Measurements from ENCODE around the gene CPLANE2.

CPLANE2 gene

DNA sequence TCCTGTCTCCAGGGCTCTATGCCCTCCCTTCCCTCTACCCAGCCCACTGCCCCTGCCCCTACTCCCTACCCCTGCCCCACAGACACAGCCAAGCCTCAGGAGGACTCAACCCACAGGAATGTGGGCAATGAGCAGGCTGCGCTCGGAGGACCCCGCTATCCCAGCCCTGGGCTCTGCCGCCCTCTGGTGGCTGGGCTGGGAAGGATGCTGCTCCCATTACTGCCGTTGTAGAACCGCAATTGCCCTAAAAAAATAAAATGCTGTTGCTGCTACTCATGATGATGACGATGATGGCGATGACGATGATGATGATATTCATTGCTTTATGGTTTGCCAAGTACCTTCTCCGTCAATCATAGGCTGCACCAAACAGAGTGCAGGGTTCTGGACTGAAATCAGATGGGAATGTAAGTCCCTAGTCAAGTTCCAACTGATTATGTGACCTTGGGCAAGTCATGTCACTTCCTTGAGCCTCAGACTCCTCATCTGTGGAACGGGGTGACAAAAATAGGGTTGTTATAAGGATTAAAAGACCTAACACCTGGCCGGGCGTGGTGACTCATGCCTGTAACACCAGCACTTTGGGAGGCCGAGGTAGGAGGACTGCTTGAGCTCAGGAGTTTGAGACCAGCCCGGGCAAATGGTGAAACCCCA lies 49.1 kb downstream of the CPLANE2 start:
- DNase-seq: peak; percentile 92

DNA sequence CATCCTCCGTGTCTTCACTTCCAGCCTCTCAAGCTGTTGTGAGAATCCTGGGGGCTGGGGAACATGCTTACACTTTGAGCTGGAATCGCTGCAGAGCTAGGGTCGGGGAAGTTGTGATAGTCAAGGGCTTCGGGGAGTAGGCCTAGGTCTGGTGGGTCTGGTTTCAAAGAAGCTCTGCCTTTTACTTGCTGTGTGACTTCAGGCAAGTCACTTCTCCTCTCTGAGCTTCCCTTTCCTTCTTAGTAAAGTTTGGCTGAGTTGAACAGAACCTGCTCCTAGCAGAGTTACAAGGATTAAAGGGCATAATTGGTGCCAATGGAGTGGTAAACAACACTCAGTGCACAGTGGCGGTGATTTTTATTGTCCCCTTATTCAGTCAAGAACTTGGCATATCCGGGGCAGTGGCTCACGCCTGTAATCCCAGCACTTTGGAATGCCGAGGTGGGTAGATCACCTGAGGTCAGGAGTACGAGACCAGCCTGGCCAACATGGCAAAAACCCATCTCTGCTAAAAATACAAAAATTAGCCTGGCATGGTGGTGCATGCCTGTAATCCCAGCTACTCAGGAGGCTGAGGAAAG lies 50.2 kb downstream of the CPLANE2 start:
- DNase-seq: no peak

DNA sequence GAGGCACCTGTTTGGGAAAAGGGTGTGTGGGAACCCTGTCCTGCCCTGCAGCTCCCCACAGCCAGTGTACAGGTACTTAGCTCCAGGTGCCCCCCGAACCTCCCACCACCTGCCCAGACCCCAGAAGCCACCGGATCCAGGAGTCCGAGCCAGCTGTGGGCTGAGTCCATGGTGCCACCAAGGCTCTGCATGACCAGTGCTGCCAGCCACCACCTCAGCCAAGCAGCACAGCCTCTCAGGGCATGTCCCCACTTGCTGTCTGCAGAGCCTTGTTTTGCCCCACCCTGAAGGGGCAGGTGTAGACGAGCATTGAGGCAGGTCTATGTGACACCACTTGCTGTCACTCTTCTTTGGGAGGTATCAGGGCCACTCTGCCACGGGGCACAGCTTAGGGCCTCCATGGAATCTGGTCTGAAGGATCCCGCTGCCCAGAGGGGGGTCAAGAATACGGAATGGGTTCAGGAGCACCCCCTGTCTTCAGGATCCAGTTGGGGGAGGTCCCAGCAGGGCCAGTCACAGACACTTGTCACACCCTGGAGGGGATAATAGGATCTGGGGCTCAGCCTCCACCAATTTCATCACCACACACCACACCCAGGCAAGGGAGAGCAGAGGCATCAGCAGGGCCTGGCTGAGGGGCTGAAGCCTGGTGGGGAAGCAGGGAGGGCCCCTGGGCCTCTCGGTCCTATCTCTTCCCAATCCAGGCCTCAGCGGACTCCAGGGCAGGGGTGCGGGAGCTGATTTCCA lies 52.3 kb downstream of the CPLANE2 start:
- DNase-seq: no peak

DNA sequence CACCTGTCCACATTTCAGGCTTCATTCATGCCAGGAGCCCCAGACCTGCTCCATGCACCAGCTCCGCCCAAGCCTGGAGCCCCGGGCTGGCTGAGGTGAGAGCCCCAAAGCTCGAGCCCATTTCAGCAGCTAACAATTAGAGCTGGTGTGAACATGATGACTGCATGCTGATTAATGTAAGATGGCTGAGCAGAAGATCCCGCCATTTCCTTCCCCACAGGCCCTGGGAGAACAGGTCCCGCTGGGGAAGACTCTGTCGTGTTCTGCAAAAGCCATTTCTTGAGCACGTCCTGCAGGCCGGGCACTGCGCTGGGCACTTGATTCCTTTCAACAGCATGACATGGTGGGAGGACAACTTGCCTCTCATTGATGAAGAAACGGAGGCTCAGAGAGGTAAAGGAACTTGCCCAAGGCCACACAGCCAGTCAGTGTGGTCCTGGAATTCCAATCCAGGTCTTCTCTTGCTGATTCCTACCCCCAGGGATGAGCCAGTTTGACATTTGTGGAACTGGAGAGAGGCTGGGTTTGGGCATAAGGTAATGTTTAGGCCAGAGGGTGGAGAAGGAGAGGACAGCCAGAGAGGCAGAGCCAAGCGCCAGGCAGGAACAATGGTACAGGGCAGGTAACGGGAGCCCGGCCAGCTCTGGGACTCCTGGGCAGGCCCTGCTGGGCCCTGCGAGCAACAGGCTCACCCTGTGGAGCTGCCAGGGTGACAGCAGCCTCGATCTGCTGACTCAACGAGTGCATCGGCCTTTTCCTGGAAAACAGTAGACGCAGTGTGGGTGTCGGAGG lies 53.0 kb downstream of the CPLANE2 start:
- no peak for DNase-seq

DNA sequence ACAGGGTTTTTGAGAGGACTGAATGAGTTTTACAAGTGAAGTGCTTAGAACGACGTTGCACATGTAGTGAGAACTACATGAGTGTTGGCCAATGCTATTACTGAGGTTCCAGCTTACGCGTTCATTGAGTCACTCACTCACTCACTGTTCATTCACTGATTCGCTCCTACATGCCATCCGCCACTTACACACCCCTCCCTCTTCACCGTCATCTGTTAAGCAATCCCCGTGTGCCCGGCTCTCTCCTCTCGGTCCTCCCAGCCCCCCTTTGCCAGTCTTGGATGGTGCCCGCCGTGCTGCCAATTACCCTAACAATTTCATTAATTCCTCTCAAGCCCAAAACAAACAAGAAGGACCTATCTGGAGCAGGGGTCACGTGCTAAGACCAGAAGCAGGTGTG lies 53.8 kb downstream of the CPLANE2 start:
- no peak for DNase-seq

DNA sequence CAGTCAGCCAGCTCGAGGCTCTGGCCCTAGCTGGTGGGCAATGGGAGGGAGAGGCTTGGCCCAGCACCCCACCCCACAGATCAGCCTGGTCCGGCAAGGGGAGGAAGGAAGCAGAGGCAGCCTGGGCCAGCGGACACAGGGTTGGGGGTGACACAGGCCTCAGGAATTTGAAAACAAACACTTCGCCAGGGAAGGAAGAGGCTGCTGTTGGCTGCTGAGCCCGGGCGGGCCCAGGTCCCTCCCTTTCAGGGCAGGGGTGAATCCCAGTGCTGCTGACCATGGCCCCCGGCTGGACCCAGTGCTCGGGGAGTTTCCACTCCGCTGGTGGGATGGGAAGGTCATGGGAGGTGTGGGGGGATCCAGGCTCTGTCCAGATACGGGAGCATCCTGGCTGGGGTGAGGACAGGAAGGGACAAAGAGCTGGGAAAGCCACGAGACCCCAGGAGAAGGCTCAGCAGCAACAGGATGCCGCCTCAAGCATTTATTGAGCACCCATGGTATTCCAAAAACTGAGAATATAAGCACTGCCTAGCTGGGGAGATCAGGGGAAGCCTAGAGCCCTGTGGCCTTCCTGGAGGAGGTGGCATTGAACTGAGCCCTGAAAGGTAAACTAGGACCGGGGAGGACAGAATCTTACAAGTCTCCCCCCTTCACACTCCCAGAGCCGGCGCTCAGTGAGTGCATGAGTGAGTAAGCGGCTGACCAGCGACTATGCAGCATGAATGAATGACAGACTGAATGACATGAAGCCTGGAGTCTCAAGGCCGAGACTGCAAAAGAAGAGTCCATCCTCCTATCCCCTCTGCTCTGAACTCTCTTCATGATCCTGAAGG lies 54.9 kb downstream of the CPLANE2 start:
- no peak for DNase-seq

Measured in activated CD8-positive, alpha-beta memory T cell treated with anti-CD3 and anti-CD28 coated beads for 24 hours (primary cell).